ENCODE data around the gene DHRS11. TPM values are rescaled to one million over a fixed set of nuclear protein-coding genes. Genes with fewer than 3 reads are reported as not detected.

DHRS11 gene
- total and polyA plus RNA-seq, 2 of the 8 experiments (the other 6 are each of a cell fraction or from before 2014, with no cell fraction given): 29.5 to 63.3 TPM

- TF ChIP-seq USF2 (IDR thresholded peaks at IDR 0.05; ENCODE audit: low read length): no peak
- TF ChIP-seq JUND (IDR thresholded peaks at IDR 0.05; ENCODE audit: low read length): no peak
- no peak for TF ChIP-seq SUZ12 (IDR thresholded peaks at IDR 0.05; ENCODE audit: low read length)
- TF ChIP-seq CHD1 (IDR thresholded peaks at IDR 0.05; ENCODE audit: low read depth, low read length): no peak
- TF ChIP-seq YY1 (IDR thresholded peaks at IDR 0.05; ENCODE audit: low read depth, low read length): no peak
- TF ChIP-seq HDAC2 (IDR thresholded peaks at IDR 0.05; ENCODE audit: borderline replicate concordance in 1 of 2, low read depth in 2 of 2, low read length in 2 of 2): no peak
- no peak for TF ChIP-seq BRCA1 (IDR thresholded peaks at IDR 0.05; ENCODE audit: low read depth, low read length)
Observed at GRCh38 chr17:36616061-36617029, 24.7 kb downstream of the DHRS11 start (continued).
